DND-41 (cell line): Measurements from ENCODE around the gene C14orf180.

Source experiments
- ATAC-seq: fragments of 200-7000 bp; cut with Tn5 transposase; 3 replicates; pipeline ENCODE4 v1.9.1; 2021; ENCODE audit warnings: low read depth; ENCODE audit not compliant: insufficient read depth
- DNase-seq: peaks from one replicate; pipeline ENCODE4 v3.0.0-alpha.2; 2020
- H2AFZ ChIP-seq: 2 replicates; pipeline ENCODE4 v1.6.0; 2012; ENCODE audit warnings: low read depth, low read length
- H3K27ac ChIP-seq: 2 replicates; pipeline ENCODE4 v1.5.1; 2012; ENCODE audit warnings: low read length, inconsistent platforms
- H3K27me3 ChIP-seq: fragments of 200-600 bp; sonication (generic); 2 replicates; pipeline ENCODE4 v1.6.0; 2012; ENCODE audit warnings: low read length, mild to moderate bottlenecking, inconsistent platforms; ENCODE audit not compliant: insufficient read depth, poor library complexity
- H3K36me3 ChIP-seq: 2 replicates; pipeline ENCODE4 v1.5.1; 2012; ENCODE audit warnings: low read length, inconsistent platforms; ENCODE audit not compliant: insufficient read depth
- H3K4me1 ChIP-seq: 2 replicates; pipeline ENCODE4 v1.5.1; 2012; ENCODE audit warnings: mild to moderate bottlenecking, low read length; ENCODE audit not compliant: insufficient read depth
- H3K4me2 ChIP-seq: 2 replicates; pipeline ENCODE4 v1.6.0; 2012; ENCODE audit warnings: mild to moderate bottlenecking, moderate library complexity, low read length, inconsistent platforms; ENCODE audit not compliant: insufficient read depth
- H3K4me3 ChIP-seq, 2 experiments: fragments of 200-600 bp in 1 of 2; shearing (Covaris generic) in 1 of 2; 2 replicates each; pipeline ENCODE4 v1.5.1; 2012 to 2016; ENCODE audit warnings: inconsistent platforms in 2 of 2, low read length in 2 of 2, mild to moderate bottlenecking in 2 of 2, low read depth in 1 of 2, moderate library complexity in 1 of 2
- H3K79me2 ChIP-seq: 2 replicates; pipeline ENCODE4 v1.6.0; 2012; ENCODE audit warnings: low read length, inconsistent platforms; ENCODE audit not compliant: insufficient read depth
- H3K9ac ChIP-seq: 2 replicates; pipeline ENCODE4 v1.6.0; 2012; ENCODE audit warnings: low read depth, mild to moderate bottlenecking, inconsistent platforms, low read length, moderate library complexity
- H3K9me3 ChIP-seq: 2 replicates; pipeline ENCODE4 v1.5.1; 2012; ENCODE audit warnings: low read length, moderate library complexity, mild to moderate bottlenecking, inconsistent platforms; ENCODE audit not compliant: insufficient read depth, severe bottlenecking
- H4K20me1 ChIP-seq: 2 replicates; pipeline ENCODE4 v1.6.0; 2012; ENCODE audit warnings: low read length; ENCODE audit not compliant: insufficient read depth
- CTCF ChIP-seq: IDR thresholded peaks from 2 replicates; pipeline ENCODE4 v1.5.1; 2012; ENCODE audit warnings: borderline replicate concordance, low read length, moderate library complexity, mild to moderate bottlenecking; ENCODE audit not compliant: poor library complexity, severe bottlenecking; ENCODE audit errors: extremely low read depth
- EZH2 ChIP-seq: IDR thresholded peaks from 3 replicates; pipeline ENCODE4 v1.6.1; 2012; ENCODE audit warnings: borderline replicate concordance, low read depth, mild to moderate bottlenecking, moderate library complexity, low read length, inconsistent platforms; ENCODE audit not compliant: severe bottlenecking

The C14orf180 gene

DNA sequence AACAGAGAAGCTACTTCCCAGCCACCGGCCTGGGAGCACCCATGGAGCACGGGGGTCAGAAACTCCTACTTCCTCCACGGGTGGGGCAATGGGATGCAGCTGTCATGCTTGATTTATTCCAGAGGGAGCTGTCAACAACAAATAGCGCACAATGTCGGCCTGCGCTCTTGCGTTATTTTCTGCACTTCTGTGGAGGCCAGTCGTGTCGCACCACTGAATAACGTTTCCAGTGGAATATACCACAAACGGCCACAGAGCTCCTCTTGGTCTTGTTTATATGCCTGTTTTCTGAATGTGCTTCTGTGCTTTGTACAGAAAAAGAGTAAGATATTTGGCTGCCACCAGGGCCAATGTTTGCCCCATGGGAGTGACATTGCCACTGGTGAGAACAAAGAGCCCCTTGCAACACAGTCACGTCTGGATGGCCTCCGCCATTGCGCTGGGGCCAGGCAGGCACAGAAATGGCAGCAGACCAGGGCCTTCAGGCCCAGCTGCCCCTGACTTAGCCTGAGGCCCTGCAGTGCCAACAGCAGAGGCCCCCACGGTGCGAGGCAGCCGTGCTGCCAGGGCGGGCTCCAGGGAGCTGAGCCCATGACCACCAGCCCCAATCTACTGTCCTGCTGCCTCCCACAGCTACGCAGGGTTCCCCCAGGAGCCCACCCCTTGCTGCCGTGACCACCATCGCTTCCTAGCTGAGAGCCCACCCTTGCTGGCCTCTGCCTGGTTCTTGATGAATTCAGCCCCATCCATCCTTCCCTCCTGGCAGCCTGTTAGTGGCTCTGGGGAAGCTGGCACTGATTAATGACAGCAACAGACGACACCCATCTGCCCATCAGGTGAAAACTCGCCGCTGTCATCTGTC is 53.9 kb downstream of the C14orf180 start:
- Histone ChIP-seq H3K9ac (no peak overlapping the region), H3K27me3 (peaks cover 4% of the 10 kb centered on the region), H2AFZ (no peak overlapping the region), H4K20me1 (no peaks in the 10 kb centered on the region), H3K4me3 (no peak overlapping the region), H3K79me2 (no peaks in the 10 kb centered on the region), H3K4me2 (no peak overlapping the region), H3K27ac (no peak overlapping the region), H3K4me1 (no peaks in the 10 kb centered on the region), H3K36me3 (no peaks in the 10 kb centered on the region), H3K9me3 (no peaks in the 10 kb centered on the region)
- TF ChIP-seq EZH2: no peak
- TF ChIP-seq CTCF: no peak
- ATAC-seq: no peak
- DNase-seq: no peak

- TF ChIP-seq EZH2: no peak
- no peak for TF ChIP-seq CTCF
- Histone ChIP-seq H3K9ac (no peak overlapping the region), H3K36me3 (no peaks in the 10 kb centered on the region), H3K79me2 (no peaks in the 10 kb centered on the region), H3K27ac (no peak overlapping the region), H3K9me3 (no peaks in the 10 kb centered on the region), H3K4me2 (no peak overlapping the region), H2AFZ (no peak overlapping the region), H3K4me3 (no peak overlapping the region), H4K20me1 (no peaks in the 10 kb centered on the region), H3K27me3 (peaks cover 4% of the 10 kb centered on the region), H3K4me1 (no peaks in the 10 kb centered on the region)
- DNase-seq (no peak), ATAC-seq (no peak)
Observed at GRCh38 chr14:104634138-104634760, 54.7 kb downstream of the C14orf180 start.

DNA sequence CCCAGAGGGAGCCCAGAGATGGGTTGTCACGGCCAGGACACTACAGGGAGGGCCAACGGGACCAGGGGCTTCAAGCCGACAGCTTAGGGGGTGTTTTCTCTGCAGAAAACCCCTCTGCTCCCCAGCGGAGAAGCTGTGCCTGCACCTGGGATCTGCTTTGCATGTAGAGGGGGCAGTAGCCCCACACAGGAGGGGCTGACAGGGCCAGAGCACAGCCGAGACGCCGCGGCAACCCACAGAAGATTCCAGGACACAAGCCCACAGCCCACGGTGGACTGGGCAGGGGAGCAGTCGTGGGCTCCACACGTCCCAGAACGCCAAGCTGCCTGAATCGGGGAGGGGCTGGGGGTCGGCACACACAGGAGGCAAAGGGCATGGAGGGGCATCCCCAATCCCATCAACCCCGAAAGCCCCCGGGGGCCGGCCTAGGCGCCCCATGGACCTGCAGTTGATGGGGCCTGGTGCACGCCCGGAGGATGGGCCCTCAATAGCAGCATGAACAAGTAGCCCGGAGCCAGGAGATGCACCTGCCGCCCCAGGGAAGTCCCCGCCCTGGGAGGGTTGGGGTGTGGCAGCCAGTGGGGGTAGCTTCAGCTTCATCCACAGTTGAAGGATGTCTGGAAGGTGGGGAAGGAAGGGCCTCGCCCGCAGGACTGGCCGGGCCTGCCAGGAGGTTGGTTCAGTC is 55.5 kb downstream of the C14orf180 start:
- H3K4me3 ChIP-seq: no peak overlapping the region
- ATAC-seq (no peak), DNase-seq (no peak)
- no peak overlapping the region for H3K9ac ChIP-seq
- no peaks in the 10 kb centered on the region for H3K79me2 ChIP-seq
- H2AFZ ChIP-seq: no peak overlapping the region
- peaks cover 4% of the 10 kb centered on the region for H3K27me3 ChIP-seq
- H4K20me1 ChIP-seq: no peaks in the 10 kb centered on the region
- TF ChIP-seq CTCF (no peak), EZH2 (no peak)
- no peaks in the 10 kb centered on the region for H3K9me3 ChIP-seq
- no peaks in the 10 kb centered on the region for H3K4me1 ChIP-seq
- H3K36me3 ChIP-seq: no peaks in the 10 kb centered on the region
- no peak overlapping the region for H3K27ac ChIP-seq
- no peak overlapping the region for H3K4me2 ChIP-seq
